KOPT-K1 (cell line): Measurements from ENCODE around the gene GLDC.
"Not testable (repeated sequence)": the region's sequence is repeated elsewhere in the genome, so short reads cannot be mapped to it uniquely, and the experiment has no call there.

Experiments used
- H3K27ac ChIP-seq: fragments of 200-600 bp; sonication (generic); 2 replicates; pipeline ENCODE4 v1.5.1; 2016; ENCODE audit warnings: antibody characterized with exemption, mild to moderate bottlenecking, low read depth, low read length; ENCODE audit not compliant: poor library complexity, severe bottlenecking
- H3K36me3 ChIP-seq: fragments of 200-600 bp; sonication (generic); 2 replicates; pipeline ENCODE4 v1.5.1; 2017; ENCODE audit warnings: antibody characterized with exemption, mild to moderate bottlenecking, low read length, moderate library complexity; ENCODE audit not compliant: insufficient read depth
- H3K9me3 ChIP-seq: fragments of 200-600 bp; sonication (generic); 2 replicates; pipeline ENCODE4 v1.5.1; 2017; ENCODE audit warnings: antibody characterized with exemption, low read length, mild to moderate bottlenecking; ENCODE audit not compliant: insufficient read depth, poor library complexity, severe bottlenecking

Gene GLDC

DNA sequence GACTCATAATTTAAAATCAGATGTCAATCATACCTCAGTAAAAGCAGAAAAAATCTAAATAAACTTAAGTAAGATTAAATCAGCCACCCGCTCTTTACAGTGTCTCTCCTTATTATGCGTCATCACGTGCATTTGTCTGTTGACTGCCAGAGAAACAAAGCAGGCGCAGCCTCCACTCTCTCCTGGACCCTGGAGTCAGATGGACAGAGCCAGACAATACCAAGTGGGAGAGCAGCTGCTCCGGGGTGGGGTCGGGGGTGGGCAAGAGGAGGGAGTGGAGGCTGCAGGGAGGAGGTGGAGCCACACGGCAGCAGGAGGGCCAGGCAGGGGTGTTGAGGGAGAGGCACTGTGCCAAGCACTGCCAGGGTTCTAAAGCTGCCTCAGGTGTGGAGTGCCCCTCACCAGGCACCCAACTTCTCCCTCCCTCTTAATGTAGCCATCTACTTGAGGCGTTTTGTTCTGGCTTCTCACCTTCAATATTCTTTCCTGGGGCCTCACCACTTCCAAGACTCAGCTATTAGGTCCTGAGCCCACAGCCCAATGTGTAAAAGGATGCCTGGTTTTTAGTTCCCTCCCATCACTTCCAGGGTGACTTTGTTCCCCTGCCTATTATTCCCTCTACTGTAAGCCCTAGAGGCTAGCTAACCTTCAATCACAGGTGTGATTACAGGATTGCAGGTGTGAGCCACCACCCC, 96.3 kb downstream of the GLDC start:
- H3K36me3 ChIP-seq: no peaks in the 10 kb centered on the region

DNA sequence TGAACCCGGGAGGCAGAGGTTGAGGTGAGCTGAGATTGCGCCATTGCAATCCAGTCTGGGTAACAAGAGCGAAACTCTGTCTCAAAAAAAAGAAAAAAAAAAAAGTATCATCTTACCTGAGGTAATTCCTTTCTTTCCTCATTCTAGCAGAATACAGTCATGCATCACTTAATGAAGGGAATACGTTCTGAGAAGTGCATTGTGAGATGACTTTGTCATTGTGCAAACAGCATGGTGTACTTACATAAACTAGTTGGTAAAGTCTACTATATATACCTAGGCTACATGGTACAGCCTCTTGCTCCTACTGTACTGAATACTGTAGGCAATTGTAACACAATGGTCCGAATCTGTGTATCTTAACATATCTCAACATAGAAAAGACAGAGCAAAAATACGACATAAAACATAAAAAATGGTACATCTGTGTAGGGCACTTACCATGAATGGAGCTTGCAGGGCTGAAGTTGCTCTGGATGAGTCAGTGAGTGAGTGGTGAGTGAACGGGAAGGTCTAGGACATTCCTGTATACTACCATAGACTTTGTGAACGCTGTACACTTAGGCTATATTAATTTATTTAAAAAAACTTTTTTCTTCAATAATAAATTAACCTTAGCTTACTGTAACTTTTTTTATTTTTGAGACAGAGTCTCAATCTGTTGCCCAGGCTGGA, 100.4 kb downstream of the GLDC start:
- no peaks in the 10 kb centered on the region for H3K9me3 ChIP-seq
- H3K36me3 ChIP-seq: no peaks in the 10 kb centered on the region
- no peak overlapping the region for H3K27ac ChIP-seq

More for the DNA sequence above, 96.3 kb downstream of the GLDC start:
- no peaks in the 10 kb centered on the region for H3K9me3 ChIP-seq
- H3K27ac ChIP-seq: no peak overlapping the region

DNA sequence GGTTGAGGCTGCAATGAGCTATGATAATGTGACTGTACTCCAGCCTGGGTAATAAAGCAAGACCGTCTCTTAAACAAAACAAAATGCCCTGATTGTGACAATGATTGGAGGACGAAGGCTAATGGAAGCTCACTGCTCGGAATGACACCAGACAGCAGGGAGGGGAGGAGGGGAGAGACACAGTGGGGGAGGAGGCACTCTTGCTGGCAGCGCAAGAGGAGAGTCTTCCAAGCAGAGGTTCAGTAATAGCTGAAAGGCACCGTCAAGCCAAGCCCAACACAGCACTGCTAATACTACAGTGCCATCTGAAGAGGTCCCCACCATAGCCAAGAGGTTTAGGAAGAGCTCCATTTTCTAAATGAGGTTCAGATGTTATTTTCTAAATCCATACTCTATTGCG, 102.3 kb downstream of the GLDC start:
- no peaks in the 10 kb centered on the region for H3K36me3 ChIP-seq
- no peaks in the 10 kb centered on the region for H3K9me3 ChIP-seq
- H3K27ac ChIP-seq: no peak overlapping the region

DNA sequence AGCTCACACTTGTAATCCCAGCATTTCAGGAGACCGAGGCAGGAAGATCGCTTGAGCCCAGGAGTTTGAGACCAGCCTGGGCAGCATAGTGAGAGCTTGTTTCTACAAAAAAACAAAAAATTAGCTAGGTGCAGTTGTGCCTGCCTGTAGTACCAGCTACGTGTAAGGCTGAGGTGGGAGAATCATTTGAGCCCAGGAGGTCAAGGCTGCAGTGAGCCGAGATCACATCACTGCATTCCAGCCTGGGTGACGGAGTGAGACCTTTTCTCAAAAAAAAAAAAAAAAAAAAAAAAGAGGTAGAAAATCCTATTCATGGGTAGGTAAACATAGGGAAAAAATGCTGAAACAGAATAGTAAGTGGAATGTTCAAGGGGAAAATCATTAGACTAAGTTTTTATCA, 102.9 kb downstream of the GLDC start:
- H3K9me3 ChIP-seq, H3K27ac ChIP-seq, H3K36me3 ChIP-seq: not testable (repeated sequence)

DNA sequence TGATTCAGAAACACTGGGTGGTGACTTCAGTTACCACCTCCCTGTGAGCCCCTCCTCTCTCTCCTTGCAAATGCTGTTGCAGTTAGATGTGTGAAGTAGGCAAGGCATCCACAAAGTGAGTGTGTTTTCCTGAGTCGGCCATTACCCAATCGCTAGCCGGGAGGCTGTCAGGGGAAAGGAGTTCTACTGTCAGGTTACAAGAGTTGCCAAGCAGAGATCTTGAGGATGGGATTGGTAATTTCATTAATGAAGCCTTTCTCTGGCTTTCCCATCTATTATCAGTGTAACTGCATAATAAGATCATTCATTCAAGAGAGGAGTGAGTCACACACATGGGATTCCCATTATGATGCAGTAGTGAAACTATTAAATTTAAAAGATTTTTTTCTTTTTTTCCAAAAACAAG, 106.9 kb downstream of the GLDC start:
- no peaks in the 10 kb centered on the region for H3K9me3 ChIP-seq
- H3K36me3 ChIP-seq: no peaks in the 10 kb centered on the region
- H3K27ac ChIP-seq: no peak overlapping the region

DNA sequence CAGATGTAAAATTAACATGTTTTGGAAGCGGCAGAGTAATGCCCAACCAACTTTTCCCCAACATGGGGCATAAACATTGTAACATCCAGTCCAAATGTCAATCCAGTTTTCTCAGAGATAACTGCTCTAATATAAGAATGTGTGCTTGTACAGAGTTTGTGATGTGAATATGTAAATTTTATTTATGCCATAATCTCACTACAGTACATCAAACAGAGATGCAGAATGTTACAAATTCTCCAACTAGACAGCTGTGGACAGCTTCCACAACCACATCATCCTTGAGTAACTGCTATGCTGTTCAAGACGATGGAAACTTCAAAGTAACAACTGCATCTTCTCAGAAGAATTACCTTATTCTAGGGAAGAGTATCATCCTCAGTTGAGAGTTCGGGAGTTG, 109.9 kb downstream of the GLDC start:
- H3K27ac ChIP-seq: no peak overlapping the region
- no peaks in the 10 kb centered on the region for H3K9me3 ChIP-seq
- no peaks in the 10 kb centered on the region for H3K36me3 ChIP-seq

DNA sequence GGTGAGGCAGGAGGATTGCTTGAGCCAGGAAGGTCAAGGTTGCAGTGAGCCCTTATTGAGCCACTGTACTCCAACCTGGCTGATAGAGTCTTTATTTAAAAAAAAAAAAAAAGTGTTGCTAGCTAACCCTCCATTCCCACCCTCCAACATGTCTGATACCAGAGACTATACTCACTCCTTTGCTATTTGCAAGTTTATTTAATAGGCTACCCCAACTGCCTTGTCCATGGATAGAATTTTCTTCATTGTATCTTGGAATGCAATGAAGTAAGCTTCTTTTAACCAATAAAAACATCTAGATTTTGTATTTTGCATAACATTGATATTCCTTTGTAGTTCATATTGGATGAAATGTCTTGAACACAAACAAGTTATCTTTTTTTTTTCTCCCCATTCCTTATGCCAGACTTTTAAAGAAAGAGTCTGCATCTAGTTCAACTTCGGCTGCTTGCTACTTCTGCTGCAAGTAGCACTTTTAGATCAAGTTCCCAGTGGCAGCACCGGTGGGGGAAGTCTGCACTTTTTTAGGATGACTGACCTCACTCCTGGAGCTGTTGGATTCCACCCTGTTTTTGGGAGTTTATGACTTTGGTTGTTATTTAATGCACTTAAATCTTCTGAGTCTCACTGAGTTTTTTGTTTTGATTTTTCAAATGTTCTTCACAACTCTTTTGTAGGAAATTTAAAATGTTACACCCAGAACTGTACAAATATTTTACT, 120.0 kb downstream of the GLDC start:
- no peak overlapping the region for H3K27ac ChIP-seq
- H3K9me3 ChIP-seq: no peaks in the 10 kb centered on the region
- 0 out of 2 replicates have a peak, but pooled peaks cover 11% of the 10 kb centered on the region for H3K36me3 ChIP-seq

DNA sequence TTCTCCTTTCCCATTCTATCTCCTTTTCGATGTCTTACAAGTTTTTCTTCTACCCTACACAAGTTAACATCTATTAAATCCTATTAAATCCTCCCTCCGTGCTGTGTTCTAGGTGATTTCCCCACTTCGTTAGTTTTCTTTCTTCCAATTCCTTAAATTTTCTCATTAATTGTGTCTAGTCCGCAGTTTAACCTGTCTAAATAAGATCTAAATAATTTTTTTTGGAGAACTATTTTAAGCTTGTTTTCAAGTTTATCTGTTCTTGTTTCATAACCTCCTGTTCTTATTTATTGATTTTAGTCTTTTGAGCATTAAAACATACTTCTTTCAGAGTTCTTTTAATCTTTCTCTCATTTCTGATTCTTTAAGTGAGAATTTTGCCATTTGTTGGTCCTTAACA, 123.3 kb downstream of the GLDC start:
- Histone ChIP-seq H3K36me3 (peaks cover 23% of the 10 kb centered on the region), H3K9me3 (no peaks in the 10 kb centered on the region), H3K27ac (no peak overlapping the region)

DNA sequence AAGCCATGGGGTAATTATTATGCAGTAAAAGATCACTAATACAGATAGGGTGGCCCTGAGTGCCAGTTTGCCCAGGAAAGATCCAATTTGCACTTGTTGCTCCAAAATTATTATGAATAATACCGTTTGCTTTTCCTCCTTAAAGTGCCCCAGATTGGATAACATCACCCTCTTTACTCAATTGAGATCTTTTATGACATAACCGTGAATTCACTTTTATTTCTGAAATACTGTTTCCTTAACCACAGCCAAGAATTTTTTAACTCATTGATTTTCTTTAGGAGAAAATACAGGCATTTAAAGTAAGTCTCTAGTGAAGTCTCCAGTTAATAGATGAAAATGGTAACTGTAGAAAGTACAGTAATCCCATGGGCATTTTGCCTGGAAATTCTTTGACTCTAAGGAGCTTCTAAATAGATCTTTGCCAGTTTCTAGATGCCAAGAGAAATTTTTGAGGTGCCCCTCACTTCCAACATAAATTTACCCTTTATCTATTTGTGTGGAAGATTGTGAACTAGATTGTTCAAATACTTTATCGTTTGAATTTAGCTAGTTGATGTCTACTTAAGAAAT, 133.4 kb downstream of the GLDC start:
- Histone ChIP-seq H3K27ac (no peak overlapping the region), H3K36me3 (peaks cover 62% of the 10 kb centered on the region), H3K9me3 (no peaks in the 10 kb centered on the region)

DNA sequence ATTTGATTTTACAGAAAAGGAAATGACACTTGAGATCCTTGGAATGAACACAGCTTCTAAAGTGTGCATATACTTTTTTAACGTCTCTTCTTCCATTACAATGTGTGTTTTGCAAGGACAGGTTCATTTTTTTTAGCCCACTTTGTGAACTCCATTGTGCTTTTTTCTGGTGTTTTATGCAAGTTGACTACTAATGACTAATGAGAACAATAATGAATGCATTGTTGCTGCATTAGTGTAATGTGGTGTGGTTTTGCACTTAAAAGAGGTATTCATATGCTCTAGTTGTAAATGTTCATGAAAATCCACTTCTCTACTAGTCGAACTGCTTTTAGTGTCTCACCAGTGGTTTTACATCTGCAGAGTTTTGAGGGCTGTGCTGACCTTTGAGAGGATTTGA, 139.0 kb downstream of the GLDC start:
- H3K36me3 ChIP-seq: peaks cover 96% of the 10 kb centered on the region
- H3K27ac ChIP-seq: no peak overlapping the region
- H3K9me3 ChIP-seq: no peaks in the 10 kb centered on the region

DNA sequence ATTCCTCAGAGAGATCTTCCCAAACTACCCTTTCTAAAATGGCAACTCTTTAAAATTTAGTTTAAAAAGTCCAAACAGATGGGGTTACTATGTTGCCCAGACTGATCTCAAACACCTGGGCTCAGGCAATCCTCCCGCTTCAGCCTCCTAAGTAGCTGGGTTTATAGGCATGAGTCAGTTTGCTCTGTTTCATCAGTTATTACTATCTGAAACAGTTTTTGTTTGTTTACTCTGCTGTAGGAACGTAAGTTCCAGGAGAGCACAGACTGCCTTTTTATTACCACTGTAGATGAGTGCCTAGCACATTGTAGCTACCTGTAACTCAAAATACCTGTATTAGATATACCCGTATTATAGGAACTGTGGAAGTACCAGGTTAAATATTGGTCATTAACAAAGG, 143.1 kb downstream of the GLDC start:
- Histone ChIP-seq H3K36me3 (peaks cover 98% of the 10 kb centered on the region), H3K27ac (no peak overlapping the region), H3K9me3 (no peaks in the 10 kb centered on the region)

DNA sequence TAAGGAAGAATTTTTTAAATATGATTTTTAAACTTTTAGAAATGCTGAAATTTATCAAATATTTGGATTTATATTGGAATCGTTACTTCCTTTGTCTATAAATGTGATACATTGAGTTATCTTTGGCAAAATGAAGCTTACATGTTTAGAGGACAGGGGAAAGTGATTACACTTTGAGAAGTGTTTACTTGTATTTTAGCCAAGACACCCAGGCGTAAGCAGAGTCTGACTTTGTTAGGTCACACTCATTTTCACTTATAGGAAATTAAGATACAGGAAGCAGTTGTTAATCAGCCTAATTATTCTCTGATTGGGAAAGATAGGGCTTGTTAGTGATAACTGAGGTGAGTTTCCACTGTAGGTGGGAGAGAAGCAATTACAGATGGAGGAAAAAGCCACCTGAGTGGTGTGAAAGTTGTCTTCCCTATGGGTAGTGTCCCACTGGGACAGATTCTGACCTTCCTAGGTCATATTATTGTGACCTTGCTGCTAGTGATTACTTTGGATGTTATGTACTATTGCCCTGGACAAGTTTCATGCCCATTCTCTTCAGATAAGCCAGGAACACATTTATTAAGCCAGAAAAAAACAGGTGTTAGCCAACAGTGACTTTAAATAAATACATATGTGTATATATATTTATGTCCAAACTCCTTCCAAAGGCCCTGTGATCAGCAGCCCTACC, 143.9 kb downstream of the GLDC start:
- H3K9me3 ChIP-seq: no peaks in the 10 kb centered on the region
- H3K27ac ChIP-seq: no peak overlapping the region
- H3K36me3 ChIP-seq: peaks cover 98% of the 10 kb centered on the region

DNA sequence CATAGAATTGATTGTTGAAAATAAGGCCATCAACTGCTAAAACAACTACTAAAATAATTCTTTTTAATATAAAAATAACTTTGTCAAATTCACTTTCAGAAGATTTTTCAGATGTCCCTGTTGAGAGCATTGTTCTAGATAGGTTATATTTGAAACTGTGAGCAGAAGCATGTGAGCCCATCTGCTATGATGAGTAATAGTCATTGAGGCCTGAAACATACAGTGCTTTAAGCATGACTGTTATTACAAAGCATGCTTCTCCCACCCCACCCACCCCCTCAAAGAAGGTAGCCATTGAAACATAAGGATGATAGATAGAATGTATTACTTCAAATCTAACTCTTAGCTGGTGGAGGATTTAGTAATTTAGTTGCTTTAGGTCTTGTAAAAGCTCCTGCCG, 146.5 kb downstream of the GLDC start:
- Histone ChIP-seq H3K36me3 (peaks cover 97% of the 10 kb centered on the region), H3K27ac (no peak overlapping the region), H3K9me3 (no peaks in the 10 kb centered on the region)

DNA sequence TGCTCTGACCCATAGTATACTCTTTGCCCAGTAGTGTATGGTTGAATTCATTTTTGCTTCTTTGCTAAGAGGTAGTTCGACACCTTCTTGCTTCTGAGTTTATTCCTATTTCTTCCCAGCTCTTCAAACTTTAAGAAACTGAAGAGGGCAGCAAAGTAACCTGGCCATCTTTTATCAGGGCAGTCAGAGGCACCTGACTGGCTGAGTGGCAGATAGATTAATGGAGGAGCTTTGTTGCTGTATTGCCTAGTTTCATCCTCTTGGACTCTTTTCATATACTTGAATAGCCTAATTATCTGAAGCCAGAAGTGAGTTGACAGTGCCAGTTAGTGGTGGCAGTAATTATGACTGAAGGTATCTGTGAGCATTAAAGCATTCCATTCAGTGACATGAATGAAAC, 150.1 kb downstream of the GLDC start:
- no peaks in the 10 kb centered on the region for H3K9me3 ChIP-seq
- peaks cover 97% of the 10 kb centered on the region for H3K36me3 ChIP-seq

DNA sequence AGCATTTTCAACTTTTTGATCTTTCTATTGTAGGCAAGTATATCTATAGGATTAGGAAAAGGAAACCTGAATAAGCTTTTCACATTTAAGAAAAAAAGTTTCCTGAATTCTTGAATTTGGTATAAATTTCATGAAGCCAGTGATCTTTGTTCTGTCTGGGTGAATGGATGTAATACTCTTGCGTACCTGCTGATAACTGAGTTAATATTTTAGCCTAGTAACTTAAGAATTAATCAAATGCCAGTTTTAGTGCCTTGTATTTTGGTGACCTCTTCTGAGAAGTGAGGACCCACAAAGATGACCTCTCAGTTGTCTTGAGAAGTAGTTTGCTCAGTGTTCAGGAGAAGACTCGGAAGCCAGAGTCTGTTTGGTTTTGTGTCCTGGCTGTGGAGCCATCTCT, 154.7 kb downstream of the GLDC start:
- Histone ChIP-seq H3K27ac (no peak overlapping the region), H3K9me3 (no peaks in the 10 kb centered on the region), H3K36me3 (peaks cover 98% of the 10 kb centered on the region)

More for the DNA sequence above, 150.1 kb downstream of the GLDC start:
- no peak overlapping the region for H3K27ac ChIP-seq
